HCT116 (cell line): Measurements from ENCODE around the gene AFAP1L2. TPM values are rescaled to one million over a fixed set of nuclear protein-coding genes. Genes with fewer than 3 reads are reported as not detected.

ENCODE experiments used
- ATAC-seq: fragments of 200-7000 bp; cut with Tn5 transposase; 2 replicates; pipeline ENCODE4 v1.9.1; 2020; ENCODE audit warnings: mild to moderate bottlenecking, moderate library complexity
- BruUV-seq: library from RNA; stranded (reverse); fragments of 400-500 nt; replicated peaks from 2 replicates; lab custom pipeline; 2021; lab: Mats Ljungman, UMichigan
- CTCF ChIA-PET: fragments of 300-600 bp; sonication (Branson Sonifier 250); formaldehyde crosslinking; loops from one replicate; lab custom pipeline; 2021; ENCODE audit warnings: antibody characterized with exemption; lab: Charles Lee
- POLR2A ChIA-PET: fragments of 300-600, 350-600 bp; sonication (Branson Sonifier 250); formaldehyde crosslinking; loops from one replicate; lab custom pipeline; 2021; ENCODE audit warnings: antibody characterized with exemption; lab: Charles Lee
- RAD21 ChIA-PET, 2 experiments: fragments of 300-600 bp; sonication (Branson Sonifier 250); formaldehyde crosslinking; loops; one replicate each; lab custom pipeline; 2023; ENCODE audit warnings: low total read pairs in 2 of 2; ENCODE audit not compliant: uncharacterized antibody in 2 of 2, unreplicated experiment in 2 of 2, low non-redundant PET in 1 of 2; lab: Charles Lee
- DNase-seq: peaks from one replicate; pipeline ENCODE4 v3.0.0-alpha.2; 2010; ENCODE audit warnings: low read depth, low spot score
- H2AFZ ChIP-seq: fragments of 200-600 bp; shearing (Covaris generic), sonication (generic); 2 replicates; pipeline ENCODE4 v1.6.1; 2017; ENCODE audit warnings: low read depth, mixed run types, mixed read lengths, antibody characterized with exemption, low read length; ENCODE audit not compliant: poor library complexity, severe bottlenecking
- H3K27ac ChIP-seq: 2 replicates; pipeline ENCODE4 v1.5.1; 2012; ENCODE audit warnings: low read depth, low read length
- H3K27me3 ChIP-seq: fragments of 200-600 bp; sonication (generic); 2 replicates; pipeline ENCODE4 v1.6.1; 2016; ENCODE audit warnings: mixed run types, low read length, mixed read lengths; ENCODE audit not compliant: insufficient read depth
- H3K36me3 ChIP-seq, 2 experiments: fragments of 200-500 bp in 1 of 2; fragments of 200-600 bp in 1 of 2; sonication (Bioruptor generic) in 1 of 2; sonication (generic) in 1 of 2; 2 replicates each; pipeline versions ENCODE4 v1.5.1 to v1.6.1; 2014 to 2016; ENCODE audit warnings: low read length in 2 of 2, inconsistent platforms in 1 of 2, mixed read lengths in 1 of 2, mixed run types in 1 of 2; ENCODE audit not compliant: insufficient read depth in 2 of 2, control insufficient read depth in 1 of 2
- H3K4me1 ChIP-seq, 2 experiments: fragments of 200-600 bp in 1 of 2; sonication (generic) in 1 of 2; 2 replicates each; pipeline versions ENCODE4 v1.5.1 to v1.6.1; 2012 to 2017; ENCODE audit warnings: low read length in 2 of 2, inconsistent platforms in 1 of 2, mild to moderate bottlenecking in 1 of 2, mixed read lengths in 1 of 2, mixed run types in 1 of 2, moderate library complexity in 1 of 2; ENCODE audit not compliant: insufficient read depth in 2 of 2, control insufficient read depth in 1 of 2
- H3K4me2 ChIP-seq: fragments of 200-600 bp; sonication (generic); 2 replicates; pipeline ENCODE4 v1.6.1; 2017; ENCODE audit warnings: mixed run types, low read length, mixed read lengths
- H3K4me3 ChIP-seq, 2 experiments: fragments of 200-600 bp in 1 of 2; sonication (generic) in 1 of 2; replicated peaks in 1 of 2; 2 replicates each; pipeline ENCODE4 v1.5.1; 2011 to 2016; ENCODE audit warnings: low read length in 2 of 2, control low read depth in 1 of 2, low read depth in 1 of 2, mild to moderate bottlenecking in 1 of 2, mixed read lengths in 1 of 2, mixed run types in 1 of 2
- H3K79me2 ChIP-seq: fragments of 200-600 bp; sonication (generic); 2 replicates; pipeline ENCODE4 v1.6.1; 2017; ENCODE audit warnings: mild to moderate bottlenecking, mixed run types, low read length, moderate library complexity, mixed read lengths; ENCODE audit not compliant: insufficient read depth
- H3K9ac ChIP-seq: fragments of 200-600 bp; sonication (generic); 2 replicates; pipeline ENCODE4 v1.6.1; 2016; ENCODE audit warnings: low read length, mixed read lengths
- H3K9me2 ChIP-seq: fragments of 200-600 bp; sonication (generic), shearing (Covaris generic); 2 replicates; pipeline ENCODE4 v1.6.1; 2017; ENCODE audit warnings: mixed run types, mild to moderate bottlenecking, moderate library complexity; ENCODE audit not compliant: insufficient read depth
- H3K9me3 ChIP-seq, 2 experiments: fragments of 200-500 bp in 1 of 2; fragments of 200-600 bp in 1 of 2; sonication (Bioruptor generic) in 1 of 2; sonication (generic) in 1 of 2; 2 replicates each; pipeline ENCODE4 v1.6.1; 2014 to 2017; ENCODE audit warnings: low read length in 2 of 2, mixed read lengths in 2 of 2, inconsistent platforms in 1 of 2, low read depth in 1 of 2, mild to moderate bottlenecking in 1 of 2, mixed run types in 1 of 2, moderate library complexity in 1 of 2; ENCODE audit not compliant: control insufficient read depth in 1 of 2, insufficient read depth in 1 of 2
- H4K20me1 ChIP-seq: fragments of 200-600 bp; sonication (generic), shearing (Covaris generic); 2 replicates; pipeline ENCODE4 v1.6.1; 2017; ENCODE audit warnings: mixed run types, mild to moderate bottlenecking, moderate library complexity; ENCODE audit not compliant: insufficient read depth
- CBX3 ChIP-seq: IDR thresholded peaks from 2 replicates; pipeline ENCODE4 v1.6.1; 2012; ENCODE audit warnings: low read depth
- EGR1 ChIP-seq: IDR thresholded peaks from 2 replicates; pipeline ENCODE4 v1.6.1; 2012; ENCODE audit warnings: low read depth
- ELF1 ChIP-seq: IDR thresholded peaks from 2 replicates; pipeline ENCODE4 v1.6.1; 2012; ENCODE audit warnings: low read depth, borderline replicate concordance
- EZH2 ChIP-seq: fragments of 200-600 bp; sonication (generic); IDR thresholded peaks from 2 replicates; pipeline ENCODE4 v1.6.1; 2017; ENCODE audit warnings: antibody characterized with exemption, mixed run types
- MAX ChIP-seq: IDR thresholded peaks from 2 replicates; pipeline ENCODE4 v1.6.1; 2012
- REST ChIP-seq: IDR thresholded peaks from 2 replicates; pipeline ENCODE4 v1.6.1; 2012; ENCODE audit warnings: low read depth
- SIN3A ChIP-seq: IDR thresholded peaks from 2 replicates; pipeline ENCODE4 v1.6.1; 2012; ENCODE audit warnings: low read depth
- SRF ChIP-seq: IDR thresholded peaks from 2 replicates; pipeline ENCODE4 v1.6.1; 2012; ENCODE audit warnings: low read depth
- TCF7L2 ChIP-seq: IDR thresholded peaks from 2 replicates; pipeline ENCODE4 v1.7.0; 2011; ENCODE audit warnings: borderline replicate concordance, inconsistent platforms; ENCODE audit not compliant: insufficient read depth, insufficient read length; ENCODE audit errors: extremely low read depth
- YY1 ChIP-seq: IDR thresholded peaks from 2 replicates; pipeline ENCODE4 v1.6.1; 2011; ENCODE audit warnings: low read length, low read depth, moderate library complexity, mild to moderate bottlenecking; ENCODE audit not compliant: insufficient replicate concordance; ENCODE audit errors: extremely low read depth
- ZBTB33 ChIP-seq: IDR thresholded peaks from 2 replicates; pipeline ENCODE4 v1.6.1; 2011; ENCODE audit warnings: mild to moderate bottlenecking, low read length, moderate library complexity; ENCODE audit not compliant: insufficient replicate concordance; ENCODE audit errors: extremely low read depth
- intact Hi-C: fragments of 100-400 bp; cut with micrococcal nuclease; formaldehyde crosslinking; loops from 2 replicates; pipeline ENCODE4 v1.10.0; 2022
- total RNA-seq: library from RNA; stranded (reverse); gene quantifications from one replicate; pipeline ENCODE4 v1.2.1, GENCODE V29; 2021; ENCODE audit not compliant: unreplicated experiment

The AFAP1L2 gene
- total RNA-seq, 1 experiment from 2014 or later: 0.93 TPM

GRCh38 chr10:114250716-114251115 is 153.6 kb downstream of the AFAP1L2 start:
- TF ChIP-seq EZH2 (no peak), TCF7L2 (no peak), SIN3A (no peak), SRF (no peak), CBX3 (no peak), ZBTB33 (no peak), EGR1 (no peak), YY1 (no peak), REST (no peak), MAX (no peak), ELF1 (no peak)
- TF ChIP-seq, all 23 proteins: peak for 0
- H4K20me1 ChIP-seq: no peaks in the 10 kb centered on the region
- no peaks in the 10 kb centered on the region for H3K36me3 ChIP-seq
- H3K4me3 ChIP-seq: no peak overlapping the region
- DNase-seq (no peak), ATAC-seq (no peak)
- peaks cover 0 to 6% of the 10 kb centered on the region in 2 experiments; a peak in 1 of 4 replicates for H3K4me1 ChIP-seq
- POLR2A ChIA-PET: no interaction called here
- H3K9ac ChIP-seq: no peak overlapping the region
- intact Hi-C loops: no loop called here
- no peaks in the 10 kb centered on the region for H3K79me2 ChIP-seq
- no TSS peak for BruUV-seq
- H3K9me3 ChIP-seq: no peaks in the 10 kb centered on the region
- CTCF ChIA-PET: no interaction called here
- RAD21 ChIA-PET: no interaction called here
- H3K27me3 ChIP-seq: no peaks in the 10 kb centered on the region
- H3K4me2 ChIP-seq: no peak overlapping the region
- H3K27ac ChIP-seq: no peak overlapping the region
- H2AFZ ChIP-seq: no peak overlapping the region
- H3K9me2 ChIP-seq: no peaks in the 10 kb centered on the region
